IMR-90 (cell line): ENCODE results near the gene CRIP1. TPM values are rescaled to one million over a fixed set of nuclear protein-coding genes. Genes with fewer than 3 reads are reported as not detected.

Source experiments
- ATAC-seq: fragments of 200-7000 bp; cut with Tn5 transposase; 2 replicates; pipeline ENCODE4 v1.9.1; 2020; ENCODE audit warnings: low read depth, mild to moderate bottlenecking, moderate library complexity
- BruUV-seq: library from RNA; stranded (reverse); fragments of 400-500 nt; replicated peaks from 2 replicates; lab custom pipeline; 2021; lab: Mats Ljungman, UMichigan
- CTCF ChIA-PET: fragments of 300-600 bp; formaldehyde crosslinking; extraction: SDS; loops from one replicate; lab custom pipeline; 2021; ENCODE audit warnings: antibody characterized with exemption; lab: Yijun Ruan, JAX
- POLR2A ChIA-PET: fragments of 300-600 bp; sonication (Branson Sonifier 250); formaldehyde crosslinking; loops from one replicate; lab custom pipeline; 2022; ENCODE audit warnings: antibody characterized with exemption; ENCODE audit not compliant: unreplicated experiment; lab: Charles Lee
- DNase-seq: peaks from one replicate; pipeline ENCODE4 v3.0.0; 2013
- H2AFZ ChIP-seq: replicated peaks from 2 replicates; pipeline ENCODE3; 2013; ENCODE audit warnings: low read length, mild to moderate bottlenecking; ENCODE audit not compliant: poor library complexity
- H2AK5ac ChIP-seq: 2 replicates; pipeline ENCODE4 v1.6.1; 2013; ENCODE audit warnings: low read depth, low read length, inconsistent platforms
- H2AK9ac ChIP-seq: replicated peaks from 2 replicates; pipeline ENCODE3; 2013; ENCODE audit warnings: mild to moderate bottlenecking, low read depth, low read length, moderate library complexity; ENCODE audit not compliant: poor library complexity
- H2BK120ac ChIP-seq: 2 replicates; pipeline ENCODE4 v1.6.1; 2013; ENCODE audit warnings: low read depth, low read length, inconsistent platforms
- H2BK15ac ChIP-seq: 3 replicates; pipeline ENCODE4 v1.6.1; 2013; ENCODE audit warnings: low read depth, low read length, inconsistent platforms
- H2BK20ac ChIP-seq: 2 replicates; pipeline ENCODE4 v1.6.1; 2013; ENCODE audit warnings: low read depth, mild to moderate bottlenecking, inconsistent platforms, low read length, moderate library complexity
- H2BK5ac ChIP-seq: 2 replicates; pipeline ENCODE4 v1.6.1; 2013; ENCODE audit warnings: mild to moderate bottlenecking, low read depth, low read length, inconsistent platforms; ENCODE audit not compliant: poor library complexity, severe bottlenecking
- H3K14ac ChIP-seq: replicated peaks from 2 replicates; pipeline ENCODE4 v1.6.1; 2013; ENCODE audit warnings: low read depth, low read length, inconsistent platforms
- H3K18ac ChIP-seq: 2 replicates; pipeline ENCODE4 v1.6.1; 2013; ENCODE audit warnings: low read depth, low read length, control low read depth
- H3K23ac ChIP-seq: 2 replicates; pipeline ENCODE4 v1.6.1; 2013; ENCODE audit warnings: low read depth, low read length, inconsistent platforms
- H3K27ac ChIP-seq: 2 replicates; pipeline ENCODE4 v1.5.1; 2013; ENCODE audit warnings: mild to moderate bottlenecking, control low read depth, low read length; ENCODE audit not compliant: insufficient read depth
- H3K27me3 ChIP-seq: 2 replicates; pipeline ENCODE4 v1.6.1; 2013; ENCODE audit warnings: low read length; ENCODE audit not compliant: control insufficient read depth, insufficient read depth
- H3K36me3 ChIP-seq: 2 replicates; pipeline ENCODE4 v1.6.1; 2013; ENCODE audit warnings: low read length, mixed read lengths; ENCODE audit not compliant: control insufficient read depth, insufficient read depth
- H3K4ac ChIP-seq: 2 replicates; pipeline ENCODE4 v1.6.1; 2013; ENCODE audit warnings: low read depth, low read length, inconsistent platforms
- H3K4me1 ChIP-seq: 2 replicates; pipeline ENCODE4 v1.6.1; 2013; ENCODE audit warnings: low read length, mixed read lengths; ENCODE audit not compliant: control insufficient read depth, insufficient read depth
- H3K4me2 ChIP-seq: 2 replicates; pipeline ENCODE4 v1.6.1; 2013; ENCODE audit warnings: low read depth, mild to moderate bottlenecking, control low read depth, low read length, moderate library complexity
- H3K4me3 ChIP-seq: 2 replicates; pipeline ENCODE4 v1.5.1; 2013; ENCODE audit warnings: low read depth, mild to moderate bottlenecking, control low read depth, low read length, moderate library complexity; ENCODE audit not compliant: insufficient read depth
- H3K56ac ChIP-seq: 2 replicates; pipeline ENCODE4 v1.6.1; 2013; ENCODE audit warnings: low read length, inconsistent platforms; ENCODE audit not compliant: insufficient read depth; ENCODE audit errors: extremely low read depth
- H3K79me1 ChIP-seq, 2 experiments: 2 replicates each; pipeline ENCODE4 v1.6.1; 2013; ENCODE audit warnings: low read length in 2 of 2, inconsistent platforms in 1 of 2, low read depth in 1 of 2
- H3K9ac ChIP-seq: 2 replicates; pipeline ENCODE4 v1.6.1; 2013; ENCODE audit warnings: low read depth, low read length, control low read depth
- H3K9me1 ChIP-seq: 2 replicates; pipeline ENCODE4 v1.6.1; 2013; ENCODE audit warnings: low read length, inconsistent platforms; ENCODE audit not compliant: insufficient read depth
- H3K9me3 ChIP-seq: 2 replicates; pipeline ENCODE4 v1.6.1; 2013; ENCODE audit warnings: low read length; ENCODE audit not compliant: control insufficient read depth, insufficient read depth
- H4K20me1 ChIP-seq: 2 replicates; pipeline ENCODE4 v1.6.1; 2013; ENCODE audit warnings: low read length, inconsistent platforms; ENCODE audit not compliant: insufficient read depth
- H4K5ac ChIP-seq: 2 replicates; pipeline ENCODE4 v1.6.1; 2013; ENCODE audit warnings: mild to moderate bottlenecking, low read depth, low read length, control low read depth
- H4K8ac ChIP-seq, 2 experiments: 2 replicates each; pipeline ENCODE4 v1.6.1; 2013; ENCODE audit warnings: low read depth in 2 of 2, low read length in 2 of 2, control low read depth in 1 of 2, inconsistent platforms in 1 of 2
- H4K91ac ChIP-seq: 2 replicates; pipeline ENCODE4 v1.6.1; 2013; ENCODE audit warnings: low read depth, low read length, inconsistent platforms; ENCODE audit not compliant: insufficient read depth
- CEBPB ChIP-seq: IDR thresholded peaks from 2 replicates; pipeline ENCODE4 v1.6.1; 2012; ENCODE audit warnings: low read depth, low read length, improper control_type of control experiment
- CHD1 ChIP-seq: IDR thresholded peaks from 2 replicates; pipeline ENCODE4 v1.6.1; 2012; ENCODE audit warnings: low read depth, low read length, improper control_type of control experiment
- MAFK ChIP-seq: IDR thresholded peaks from 2 replicates; pipeline ENCODE4 v1.6.1; 2012; ENCODE audit warnings: low read depth, low read length, improper control_type of control experiment
- MAZ ChIP-seq: IDR thresholded peaks from 2 replicates; pipeline ENCODE4 v1.6.1; 2012; ENCODE audit warnings: low read depth, mild to moderate bottlenecking, low read length, improper control_type of control experiment, moderate library complexity, borderline replicate concordance
- NFE2L2 ChIP-seq: fragments of 150-350 bp; IDR thresholded peaks from 2 replicates; pipeline ENCODE4 v1.6.1; 2016; ENCODE audit warnings: low read depth, mild to moderate bottlenecking, low read length
- RAD21 ChIP-seq: IDR thresholded peaks from 2 replicates; pipeline ENCODE4 v1.6.1; 2012; ENCODE audit warnings: low read length, improper control_type of control experiment
- RCOR1 ChIP-seq: IDR thresholded peaks from 2 replicates; pipeline ENCODE4 v1.6.1; 2012; ENCODE audit warnings: mild to moderate bottlenecking, low read length, improper control_type of control experiment; ENCODE audit not compliant: insufficient replicate concordance
- RFX5 ChIP-seq: IDR thresholded peaks from 2 replicates; pipeline ENCODE4 v1.8.0; 2012; ENCODE audit warnings: low read depth, mild to moderate bottlenecking, low read length, moderate library complexity
- USF2 ChIP-seq: fragments of 150-350 bp; IDR thresholded peaks from 2 replicates; pipeline ENCODE4 v1.6.1; 2017; ENCODE audit warnings: mild to moderate bottlenecking, antibody characterized with exemption, low read length, low read depth
- WGBS, 2 experiments: methylation state at CpG; one replicate each; pipeline versions ENCODE4 v1.1.5 to v1.1.7; 2013; ENCODE audit warnings: missing lambda C conversion rate in 2 of 2; ENCODE audit not compliant: insufficient read length in 1 of 2; ENCODE audit errors: extremely low coverage in 2 of 2; 5-methylcytosine and 5-hydroxymethylcytosine counted together
- dilution Hi-C: fragments of 300-500 bp; cut with HindIII; formaldehyde crosslinking; loops from one replicate; pipeline ENCODE4 v1.14.3; 2018; ENCODE audit warnings: low sequenced_read_pairs; ENCODE audit not compliant: unreplicated experiment
- in situ Hi-C: fragments of 300-500 bp; cut with MboI; formaldehyde crosslinking; loops from 3 replicates; pipeline ENCODE4 v1.14.3; 2019; ENCODE audit warnings: low sequenced_read_pairs, inconsistent platforms, mixed read lengths
- intact Hi-C: fragments of 100-400 bp; cut with micrococcal nuclease; formaldehyde crosslinking; loops from 2 replicates; pipeline ENCODE4 v1.10.0; 2022
- polyA plus RNA-seq, 3 experiments: library from polyadenylated mRNA; depleted of rRNA; stranded (reverse); fragments of >200 nt; gene quantifications; 2 replicates each; pipeline ENCODE4 v1.2.3, GENCODE V29; 2012; ENCODE audit warnings: low replicate concordance in 1 of 3
- total RNA-seq: library from RNA; depleted of rRNA; stranded (reverse); fragments of >200 nt; gene quantifications from 2 replicates; pipeline ENCODE4 v1.2.3, GENCODE V29; 2012

Gene CRIP1
- total and polyA plus RNA-seq, 2 of the 4 experiments (the other 2 are of a cell fraction) = 0.21 TPM; not detected in 1

GRCh38 chr14:105508069-105508468, 21.4 kb downstream of the CRIP1 start:
- no peak for TF ChIP-seq RCOR1
- TF ChIP-seq MAFK = no peak
- TF ChIP-seq NFE2L2 = no peak
- TF ChIP-seq CHD1 = no peak
- TF ChIP-seq RAD21 = no peak
- TF ChIP-seq CEBPB = no peak
- no peak for TF ChIP-seq MAZ
- no peak for TF ChIP-seq USF2
- TF ChIP-seq RFX5 = no peak
- H3K4me3 ChIP-seq = no peak overlapping the region
- CTCF ChIA-PET = no interaction called here
- H3K27ac ChIP-seq = no peak overlapping the region
- H3K9me1 ChIP-seq = no peaks in the 10 kb centered on the region
- no peak overlapping the region for H3K4ac ChIP-seq
- no peak overlapping the region for H3K4me2 ChIP-seq
- no peaks in the 10 kb centered on the region for H3K4me1 ChIP-seq
- 83% methylated on average over 2 of the region's 16 CpGs; no CpG with 5 or more reads in 1 of the 2 experiments for WGBS, 2 experiments
- no peak for ATAC-seq
- no peak overlapping the region for H3K56ac ChIP-seq
- dilution Hi-C loops = no loop called here
- no peak overlapping the region for H4K91ac ChIP-seq
- no peak overlapping the region for H4K5ac ChIP-seq
- no peaks in the 10 kb centered on the region for H4K20me1 ChIP-seq
- intact Hi-C loops = no loop called here
- H2AFZ ChIP-seq = no peak overlapping the region
- in situ Hi-C loops = no loop called here
- H3K9me3 ChIP-seq = no peaks in the 10 kb centered on the region
- H3K27me3 ChIP-seq = peaks cover 21% of the 10 kb centered on the region
- no peak overlapping the region for H3K18ac ChIP-seq
- no peak overlapping the region for H2AK5ac ChIP-seq
- H3K79me1 ChIP-seq = no peaks in the 10 kb centered on the region
- POLR2A ChIA-PET = no interaction called here
- no peak overlapping the region for H2BK20ac ChIP-seq
- no TSS peak for BruUV-seq
- H2BK15ac ChIP-seq = no peak overlapping the region
- H3K14ac ChIP-seq = no peak overlapping the region
- no peak overlapping the region for H3K23ac ChIP-seq
- no peak for DNase-seq
- no peak overlapping the region for H2BK5ac ChIP-seq
- no peak overlapping the region for H4K8ac ChIP-seq
- no peak overlapping the region for H3K9ac ChIP-seq
- H2BK120ac ChIP-seq = no peak overlapping the region
- H3K36me3 ChIP-seq = no peaks in the 10 kb centered on the region
- H2AK9ac ChIP-seq = no peak overlapping the region
